Tracheal epithelial cell (primary cell): Measurements from ENCODE around the gene PSG6. TPM values are rescaled to one million over a fixed set of nuclear protein-coding genes. Genes with fewer than 3 reads are reported as not detected.

Experiments used
- total RNA-seq: library from RNA; depleted of rRNA; stranded (reverse); fragments of >200 nt; gene quantifications from 2 replicates; pipeline ENCODE4 v1.2.1, GENCODE V29; 2014

Gene PSG6
- total RNA-seq, result not detected in 2 replicates

DNA sequence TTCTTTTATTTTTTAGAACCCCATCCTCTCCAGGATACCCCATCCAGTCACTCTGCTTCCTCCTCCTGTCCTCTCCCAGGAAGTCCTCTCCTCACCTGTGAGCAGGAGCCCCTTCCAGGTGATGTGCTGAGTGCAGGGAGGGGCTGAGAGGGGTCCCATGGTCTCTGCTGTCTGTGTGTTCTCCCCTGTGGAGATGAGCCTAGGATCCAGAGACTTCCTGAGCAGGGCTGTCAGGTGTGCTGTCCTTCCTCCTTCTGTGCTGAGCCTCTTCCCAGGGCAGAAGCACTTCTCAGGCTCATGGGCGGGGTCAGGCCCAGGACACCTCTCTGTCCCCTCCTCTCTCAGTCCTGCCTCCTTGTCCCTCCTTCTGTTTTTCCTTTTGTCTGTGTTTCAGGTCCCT is at the start of gene PSG6:
Gene PSG6, minus strand, starts transcription at position 261 of the 400 bp plus-strand sequence. Its CDS starts 102 bp downstream, at position 159.

DNA sequence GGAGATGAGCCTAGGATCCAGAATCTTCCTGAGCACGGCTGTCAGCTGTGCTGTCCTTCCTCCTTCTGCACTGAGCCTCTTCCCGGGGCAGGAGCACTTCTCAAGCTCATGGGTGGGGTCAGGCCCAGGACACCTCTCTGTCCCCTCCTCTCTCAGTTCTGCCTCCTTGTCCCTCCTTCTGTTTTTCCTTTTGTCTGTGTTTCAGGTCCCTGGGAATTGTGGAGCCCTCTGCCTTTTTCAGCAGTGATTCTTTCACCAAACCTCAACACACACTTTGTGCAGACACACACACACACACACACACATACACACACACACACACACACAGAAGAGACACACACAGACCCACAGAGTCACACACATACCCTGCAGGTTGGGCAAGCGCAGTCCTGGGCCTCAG is 19.4 kb upstream of the PSG6 start, which contains the start of gene PSG7:
Gene PSG7, minus strand, starts transcription at position 101 of the 400 bp plus-strand sequence. CDS start 131 bp downstream, outside the sequence.

GRCh38 chr19:42879613-42880012 is 38.1 kb downstream of the PSG6 start, which contains the start of gene PSG1:
Gene PSG1 (minus strand): TSS chr19:42879713. CDS start chr19:42879581, 132 bp downstream.

Other genes with a start within 250 kb of the PSG6 start
- gene PSG3, start 177.4 kb downstream of the PSG6 start, total RNA-seq, result not detected in 2 replicates
- gene PSG8, start 152.2 kb downstream of the PSG6 start, total RNA-seq, result 0.48 TPM in 1 of 2 replicates, not detected in the other
- under 0.01 TPM in 1 of 2 replicates, not detected in the other for gene PSG1, start 38.2 kb downstream of the PSG6 start, total RNA-seq
- gene PSG7, start 19.3 kb upstream of the PSG6 start, total RNA-seq, result not detected in 2 replicates
- not detected in 2 replicates for gene PSG11, start 108.6 kb upstream of the PSG6 start, total RNA-seq
- gene PSG2, start 164.8 kb upstream of the PSG6 start, total RNA-seq, result not detected in 2 replicates